HepG2 (cell line): ENCODE measurements around the gene SAC3D1. TPM values are rescaled to one million over a fixed set of nuclear protein-coding genes. Genes with fewer than 3 reads are reported as not detected.

Experiments used
- ARID4A ChIP-seq: sonication (generic); formaldehyde crosslinking; IDR thresholded peaks from 2 replicates; pipeline ENCODE4 v1.5.0; 2020; ENCODE audit warnings: mild to moderate bottlenecking, missing genetic modification reagents, borderline replicate concordance
- BCL6 ChIP-seq: IDR thresholded peaks from 2 replicates; pipeline ENCODE4 v1.6.1; 2016; ENCODE audit warnings: missing genetic modification reagents, missing compliant biosample characterization
- HMGA1 ChIP-seq: sonication (generic); formaldehyde crosslinking; conservative IDR thresholded peaks from 2 replicates; pipeline ENCODE4 v1.4.0; 2020; ENCODE audit warnings: missing genetic modification reagents
- HNRNPL ChIP-seq: fragments of 200-400 bp; formaldehyde crosslinking; IDR thresholded peaks from 2 replicates; pipeline ENCODE4 v1.6.1; 2017; ENCODE audit warnings: mild to moderate bottlenecking, low read depth, low read length
- IRX3 ChIP-seq: sonication (generic); formaldehyde crosslinking; IDR thresholded peaks from 2 replicates; pipeline ENCODE4 v1.8.1; 2023; ENCODE audit warnings: mild to moderate bottlenecking, low read depth, missing genetic modification reagents, borderline replicate concordance
- NCOR1 ChIP-seq: fragments of 200-600 bp; sonication (generic); IDR thresholded peaks from 2 replicates; pipeline ENCODE4 v1.7.0; 2017; ENCODE audit warnings: antibody characterized with exemption, low read length, borderline replicate concordance
- NFE2L1 ChIP-seq: sonication (generic); formaldehyde crosslinking; IDR thresholded peaks from 2 replicates; pipeline ENCODE4 v1.4.0; 2020; ENCODE audit warnings: missing genetic modification reagents, mild to moderate bottlenecking, borderline replicate concordance
- SMAD1 ChIP-seq: sonication (generic); formaldehyde crosslinking; IDR thresholded peaks from 2 replicates; pipeline ENCODE4 v1.4.0; 2020; ENCODE audit warnings: missing genetic modification reagents, low read depth, mild to moderate bottlenecking, borderline replicate concordance
- THAP9 ChIP-seq: sonication (generic); formaldehyde crosslinking; IDR thresholded peaks from 2 replicates; pipeline ENCODE4; 2020; ENCODE audit warnings: missing genetic modification reagents, mild to moderate bottlenecking, borderline replicate concordance
- ZMYM4 ChIP-seq: sonication (generic); formaldehyde crosslinking; IDR thresholded peaks from 2 replicates; pipeline ENCODE4 v1.8.1; 2023; ENCODE audit warnings: mild to moderate bottlenecking, missing genetic modification reagents
- ZNF225 ChIP-seq: sonication (generic); formaldehyde crosslinking; IDR thresholded peaks from 2 replicates; pipeline ENCODE4 v1.4.0; 2020; ENCODE audit warnings: mild to moderate bottlenecking, missing genetic modification reagents
- ZNF335 ChIP-seq: sonication (generic); formaldehyde crosslinking; IDR thresholded peaks from 2 replicates; pipeline ENCODE4 v1.4.0; 2020; ENCODE audit warnings: missing genetic modification reagents
- ZNF431 ChIP-seq: sonication (generic); formaldehyde crosslinking; IDR thresholded peaks from 2 replicates; pipeline ENCODE4 v1.9.0; 2022; ENCODE audit warnings: missing genetic modification reagents, low read depth, mild to moderate bottlenecking, borderline replicate concordance
- ZNF597 ChIP-seq: sonication (generic); formaldehyde crosslinking; IDR thresholded peaks from 2 replicates; pipeline ENCODE4 v1.5.0; 2020; ENCODE audit warnings: missing genetic modification reagents
- ZNF709 ChIP-seq: sonication (generic); formaldehyde crosslinking; IDR thresholded peaks from 2 replicates; pipeline ENCODE4 v1.5.0; 2020; ENCODE audit warnings: mild to moderate bottlenecking, missing genetic modification reagents
- ZNF747 ChIP-seq: sonication (generic); formaldehyde crosslinking; IDR thresholded peaks from 2 replicates; pipeline ENCODE4 v1.8.1; 2023; ENCODE audit warnings: missing genetic modification reagents, mild to moderate bottlenecking, borderline replicate concordance
- ZNF792 ChIP-seq: IDR thresholded peaks from 2 replicates; pipeline ENCODE4 v1.6.1; 2016
- ZSCAN12 ChIP-seq: sonication (generic); formaldehyde crosslinking; IDR thresholded peaks from 2 replicates; pipeline ENCODE4 v1.9.0; 2021; ENCODE audit warnings: mild to moderate bottlenecking, missing genetic modification reagents
- ZSCAN29 ChIP-seq: sonication (generic); formaldehyde crosslinking; conservative IDR thresholded peaks from 2 replicates; pipeline ENCODE4 v1.4.0; 2020; ENCODE audit warnings: mild to moderate bottlenecking, missing genetic modification reagents
- ZSCAN9 ChIP-seq: IDR thresholded peaks from 2 replicates; pipeline ENCODE4 v1.6.1; 2016; ENCODE audit warnings: borderline replicate concordance
- polyA plus RNA-seq, 8 experiments: library from polyadenylated mRNA; depleted of rRNA in 3 of 8; stranded (reverse) in 7 of 8; unstranded in 1 of 8; fragments of >200 nt; fragmentation: Illumina TruSeq in 4 of 8; extraction: Trizol in 4 of 8; gene quantifications; 2 replicates each; pipeline versions ENCODE4 v1.2.1 to v1.2.3, GENCODE V29; 2011 to 2016; ENCODE audit warnings: low read depth in 4 of 8, missing spikeins in 1 of 8, mixed read lengths in 1 of 8; ENCODE audit not compliant: insufficient read depth in 1 of 8
- total RNA-seq, 5 experiments: library from RNA; depleted of rRNA; stranded (reverse); fragments of >200 nt; fragmentation: Illumina TruSeq; extraction: Trizol; gene quantifications; 2 replicates each; pipeline ENCODE4 v1.2.3, GENCODE V29; 2016; ENCODE audit warnings: low read depth in 1 of 5

Gene SAC3D1
- total and polyA plus RNA-seq, 2 of the 13 experiments (the other 11 are each of a cell fraction or from before 2014, with no cell fraction given): 7.4 to 36.3 TPM

GRCh38 chr11:65083834-65084597, 43.0 kb downstream of the SAC3D1 start, which contains the start of the genes CDCA5 and ZFPL1 (continued):
- peak; percentile 84; the same call in 1 of the 2 replicates for TF ChIP-seq ZNF747 (CRISPR knock-in tag)
- TF ChIP-seq HNRNPL: 0 out of 2 replicates have a peak, but pooled peaks have one; percentile 56
- TF ChIP-seq ZNF225 (CRISPR knock-in tag): peak; percentile 58; the same call in 1 of the 2 replicates
- peak; percentile 41; the same call in 1 of the 2 replicates for TF ChIP-seq ZNF709 (CRISPR knock-in tag)
- TF ChIP-seq ZNF335: peak; percentile 44; the same call in 1 of the 2 replicates
- TF ChIP-seq NCOR1: peak; percentile 46; the same call in 1 of the 2 replicates
- TF ChIP-seq ZMYM4 (CRISPR knock-in tag): peak; percentile 90
- no peak for TF ChIP-seq HMGA1
- TF ChIP-seq ARID4A: peak; percentile 100
- peak; percentile 77; the same call in 1 of the 2 replicates for TF ChIP-seq ZNF431 (CRISPR knock-in tag)
- TF ChIP-seq THAP9 (CRISPR knock-in tag): peak; percentile 99
- peak; percentile 56; the same call in 1 of the 2 replicates for TF ChIP-seq ZSCAN9 (CRISPR knock-in tag)
- TF ChIP-seq SMAD1 (CRISPR knock-in tag): peak; percentile 93; the same call in 1 of the 2 replicates
- TF ChIP-seq BCL6 (CRISPR knock-in tag): peak; percentile 59
- TF ChIP-seq NFE2L1 (CRISPR knock-in tag): no peak
- TF ChIP-seq ZSCAN29 (CRISPR knock-in tag): peak; percentile 50; the same call in 1 of the 2 replicates
- no peak for TF ChIP-seq ZNF597 (CRISPR knock-in tag)
- no peak for TF ChIP-seq ZSCAN12 (CRISPR knock-in tag)
- TF ChIP-seq ZNF792: peak; percentile 73; the same call in 1 of the 2 replicates
- peak; percentile 81; the same call in 1 of the 2 replicates for TF ChIP-seq IRX3
